Measurements from ENCODE around the gene SNX4.

DNA sequence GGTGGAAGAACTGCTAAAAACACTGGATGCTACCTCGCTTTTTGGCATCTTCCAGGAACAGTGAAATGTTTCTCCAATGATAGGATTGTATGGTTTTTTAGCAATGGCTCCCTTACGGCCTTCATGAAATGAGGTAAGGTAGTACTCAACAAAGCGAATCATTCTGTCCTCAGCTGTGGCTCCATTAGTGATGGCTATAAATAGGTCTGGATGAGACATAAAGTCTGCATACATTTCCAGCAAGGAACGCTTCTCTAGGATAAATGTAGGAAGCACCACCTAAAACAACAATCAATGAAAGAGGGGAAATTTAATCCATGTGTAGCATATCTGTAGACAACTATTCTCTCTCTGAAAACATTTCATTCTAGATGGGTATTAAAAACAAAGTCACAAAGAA is 32.4 kb upstream of the SNX4 start:
- TF ChIP-seq, protein P1, sequence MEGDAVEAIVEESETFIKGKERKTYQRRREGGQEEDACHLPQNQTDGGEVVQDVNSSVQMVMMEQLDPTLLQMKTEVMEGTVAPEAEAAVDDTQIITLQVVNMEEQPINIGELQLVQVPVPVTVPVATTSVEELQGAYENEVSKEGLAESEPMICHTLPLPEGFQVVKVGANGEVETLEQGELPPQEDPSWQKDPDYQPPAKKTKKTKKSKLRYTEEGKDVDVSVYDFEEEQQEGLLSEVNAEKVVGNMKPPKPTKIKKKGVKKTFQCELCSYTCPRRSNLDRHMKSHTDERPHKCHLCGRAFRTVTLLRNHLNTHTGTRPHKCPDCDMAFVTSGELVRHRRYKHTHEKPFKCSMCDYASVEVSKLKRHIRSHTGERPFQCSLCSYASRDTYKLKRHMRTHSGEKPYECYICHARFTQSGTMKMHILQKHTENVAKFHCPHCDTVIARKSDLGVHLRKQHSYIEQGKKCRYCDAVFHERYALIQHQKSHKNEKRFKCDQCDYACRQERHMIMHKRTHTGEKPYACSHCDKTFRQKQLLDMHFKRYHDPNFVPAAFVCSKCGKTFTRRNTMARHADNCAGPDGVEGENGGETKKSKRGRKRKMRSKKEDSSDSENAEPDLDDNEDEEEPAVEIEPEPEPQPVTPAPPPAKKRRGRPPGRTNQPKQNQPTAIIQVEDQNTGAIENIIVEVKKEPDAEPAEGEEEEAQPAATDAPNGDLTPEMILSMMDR (IDR thresholded peaks at IDR 0.05; ENCODE audit: insufficient read depth, low read length), result no peak
- TF ChIP-seq POLR2AphosphoS5 (IDR thresholded peaks at IDR 0.05; ENCODE audit: low read depth) (no peak), SPI1 (IDR thresholded peaks at IDR 0.05; ENCODE audit: borderline replicate concordance, low read depth) (no peak), GABPA (IDR thresholded peaks at IDR 0.05; ENCODE audit: low read depth) (no peak)
- TF ChIP-seq, protein P2, sequence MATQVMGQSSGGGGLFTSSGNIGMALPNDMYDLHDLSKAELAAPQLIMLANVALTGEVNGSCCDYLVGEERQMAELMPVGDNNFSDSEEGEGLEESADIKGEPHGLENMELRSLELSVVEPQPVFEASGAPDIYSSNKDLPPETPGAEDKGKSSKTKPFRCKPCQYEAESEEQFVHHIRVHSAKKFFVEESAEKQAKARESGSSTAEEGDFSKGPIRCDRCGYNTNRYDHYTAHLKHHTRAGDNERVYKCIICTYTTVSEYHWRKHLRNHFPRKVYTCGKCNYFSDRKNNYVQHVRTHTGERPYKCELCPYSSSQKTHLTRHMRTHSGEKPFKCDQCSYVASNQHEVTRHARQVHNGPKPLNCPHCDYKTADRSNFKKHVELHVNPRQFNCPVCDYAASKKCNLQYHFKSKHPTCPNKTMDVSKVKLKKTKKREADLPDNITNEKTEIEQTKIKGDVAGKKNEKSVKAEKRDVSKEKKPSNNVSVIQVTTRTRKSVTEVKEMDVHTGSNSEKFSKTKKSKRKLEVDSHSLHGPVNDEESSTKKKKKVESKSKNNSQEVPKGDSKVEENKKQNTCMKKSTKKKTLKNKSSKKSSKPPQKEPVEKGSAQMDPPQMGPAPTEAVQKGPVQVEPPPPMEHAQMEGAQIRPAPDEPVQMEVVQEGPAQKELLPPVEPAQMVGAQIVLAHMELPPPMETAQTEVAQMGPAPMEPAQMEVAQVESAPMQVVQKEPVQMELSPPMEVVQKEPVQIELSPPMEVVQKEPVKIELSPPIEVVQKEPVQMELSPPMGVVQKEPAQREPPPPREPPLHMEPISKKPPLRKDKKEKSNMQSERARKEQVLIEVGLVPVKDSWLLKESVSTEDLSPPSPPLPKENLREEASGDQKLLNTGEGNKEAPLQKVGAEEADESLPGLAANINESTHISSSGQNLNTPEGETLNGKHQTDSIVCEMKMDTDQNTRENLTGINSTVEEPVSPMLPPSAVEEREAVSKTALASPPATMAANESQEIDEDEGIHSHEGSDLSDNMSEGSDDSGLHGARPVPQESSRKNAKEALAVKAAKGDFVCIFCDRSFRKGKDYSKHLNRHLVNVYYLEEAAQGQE (IDR thresholded peaks at IDR 0.05; ENCODE audit: insufficient replicate concordance, low read depth), result no peak
